ENCODE data around the gene SAMD14. TPM values are rescaled to one million over a fixed set of nuclear protein-coding genes. Genes with fewer than 3 reads are reported as not detected.

SAMD14 gene
- total and polyA plus RNA-seq, 7 donors: 0.55 to 2.7 (median 1.0) TPM

DNA sequence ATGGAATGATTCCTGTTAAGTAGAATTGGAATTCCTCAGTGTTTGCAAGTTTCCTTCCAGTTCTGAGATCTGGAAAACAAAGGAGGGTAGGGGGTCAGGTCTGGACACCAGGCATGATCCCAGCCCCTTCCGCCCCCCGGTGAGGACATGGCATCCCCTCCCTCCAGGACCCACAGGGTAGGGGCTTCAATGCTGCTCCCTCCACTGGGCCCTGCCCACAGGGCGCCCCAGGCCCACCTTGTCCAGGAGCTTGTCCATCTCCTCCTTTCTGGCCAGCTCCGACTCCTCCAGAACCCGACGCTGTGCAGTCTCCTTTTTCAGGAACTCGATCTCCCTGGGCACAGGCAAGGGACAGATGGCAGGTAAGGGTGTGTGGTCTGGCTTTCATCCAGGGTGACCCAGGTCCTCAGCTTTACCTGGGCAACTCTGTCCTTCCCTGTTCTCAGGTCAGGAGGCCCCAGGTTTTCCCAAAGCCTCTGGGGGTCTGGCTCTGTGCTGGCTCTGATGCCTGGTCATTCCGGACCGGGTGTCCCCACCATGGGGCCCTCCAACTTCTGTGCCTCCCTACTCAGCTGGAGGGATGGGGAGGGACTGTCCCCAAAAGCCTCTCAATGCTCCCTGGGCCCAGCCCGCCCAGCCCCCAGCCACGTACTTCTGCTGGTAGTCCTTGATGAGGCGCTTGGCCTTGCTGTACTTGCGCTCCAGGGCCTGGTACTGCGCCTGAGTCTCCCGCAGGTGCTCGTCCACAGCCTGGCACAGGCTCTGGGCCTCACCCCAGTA is 5.5 kb upstream of the SAMD14 start:
- WGBS, 3 donors: 67 to 71% (median 71%) methylated on average over 13 to 16 of the region's 16 CpGs
- intact Hi-C loops (cut with DNase I): loop anchor here in 1 of 2 donors (5.0 kb wide), 1 partner anchor 42 kb away; no protein-coding TSS in a partner anchor
- Histone ChIP-seq H3K4me1 (peaks cover 34% of the 10 kb centered on the region), H3K36me3 (ENCODE audit: insufficient read depth in 1 of 2, low read depth in 1 of 2) (peaks cover 8 to 61% of the 10 kb centered on the region in 2 donors), H3K27me3 (ENCODE audit: insufficient read depth in 3 of 3, low read length in 2 of 3) (no peaks in the 10 kb centered on the region), H3K9me3 (no peaks in the 10 kb centered on the region), H3K4me3 (no peak overlapping the region), H3K27ac (no peak overlapping the region)
- DNase-seq: no peak
- TF ChIP-seq, protein P1, sequence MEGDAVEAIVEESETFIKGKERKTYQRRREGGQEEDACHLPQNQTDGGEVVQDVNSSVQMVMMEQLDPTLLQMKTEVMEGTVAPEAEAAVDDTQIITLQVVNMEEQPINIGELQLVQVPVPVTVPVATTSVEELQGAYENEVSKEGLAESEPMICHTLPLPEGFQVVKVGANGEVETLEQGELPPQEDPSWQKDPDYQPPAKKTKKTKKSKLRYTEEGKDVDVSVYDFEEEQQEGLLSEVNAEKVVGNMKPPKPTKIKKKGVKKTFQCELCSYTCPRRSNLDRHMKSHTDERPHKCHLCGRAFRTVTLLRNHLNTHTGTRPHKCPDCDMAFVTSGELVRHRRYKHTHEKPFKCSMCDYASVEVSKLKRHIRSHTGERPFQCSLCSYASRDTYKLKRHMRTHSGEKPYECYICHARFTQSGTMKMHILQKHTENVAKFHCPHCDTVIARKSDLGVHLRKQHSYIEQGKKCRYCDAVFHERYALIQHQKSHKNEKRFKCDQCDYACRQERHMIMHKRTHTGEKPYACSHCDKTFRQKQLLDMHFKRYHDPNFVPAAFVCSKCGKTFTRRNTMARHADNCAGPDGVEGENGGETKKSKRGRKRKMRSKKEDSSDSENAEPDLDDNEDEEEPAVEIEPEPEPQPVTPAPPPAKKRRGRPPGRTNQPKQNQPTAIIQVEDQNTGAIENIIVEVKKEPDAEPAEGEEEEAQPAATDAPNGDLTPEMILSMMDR (IDR thresholded peaks at IDR 0.05): no peak
- ATAC-seq: no peak

DNA sequence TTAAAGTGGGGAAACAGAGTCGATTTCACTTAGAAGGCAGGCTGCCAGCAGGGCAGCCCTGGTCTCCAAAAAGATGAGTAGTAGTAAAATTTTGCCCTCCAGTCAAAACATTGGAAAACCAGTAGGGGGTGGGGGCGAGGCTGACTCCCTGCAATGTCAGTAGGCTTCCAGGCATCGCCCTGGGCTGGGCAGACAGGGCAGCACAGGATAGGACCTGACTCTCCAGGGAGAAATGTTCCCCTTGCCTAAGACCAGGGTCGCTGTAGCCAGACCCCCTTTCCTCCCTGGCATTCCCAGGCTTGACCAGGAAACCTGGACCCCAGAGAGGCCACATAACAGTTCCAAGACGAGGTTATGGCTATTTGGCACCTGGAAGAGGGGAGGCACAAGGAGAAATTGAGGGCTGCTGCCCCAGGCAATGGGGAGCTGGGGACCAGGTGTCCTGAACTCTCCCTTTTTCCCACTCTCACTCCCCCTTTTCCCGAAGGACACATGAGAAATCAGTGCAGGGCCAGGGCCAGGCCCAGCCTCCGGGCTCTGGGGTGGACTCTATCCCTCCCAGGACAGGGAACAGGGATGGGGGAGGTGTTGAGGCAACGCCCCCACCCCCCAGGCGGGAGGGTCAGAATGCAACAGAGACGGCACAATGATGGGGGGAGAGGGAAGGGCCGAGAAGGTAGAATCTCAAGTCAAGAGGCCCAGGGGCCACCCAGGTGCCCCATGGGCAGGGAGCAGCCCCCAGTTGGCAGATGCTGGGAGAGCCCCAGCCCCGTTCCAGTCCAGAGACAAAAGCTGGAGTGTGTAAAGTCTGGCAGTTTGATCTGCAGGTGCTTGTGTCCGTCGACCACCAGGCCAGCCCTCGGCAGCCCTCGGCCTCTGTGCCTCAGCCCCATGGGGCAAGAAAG is 4.5 kb upstream of the SAMD14 start:
- peaks cover 8 to 52% of the 10 kb centered on the region in 2 donors for H3K36me3 ChIP-seq (ENCODE audit: insufficient read depth in 1 of 2, low read depth in 1 of 2)
- intact Hi-C loops (cut with DNase I): loop anchor here (5.0 kb wide), 2 partner anchors 33 to 43 kb away; partner anchors contain the start of gene SGCA (in 2 of the 2)
- H3K4me3 ChIP-seq: no peak overlapping the region
- H3K27me3 ChIP-seq (ENCODE audit: insufficient read depth in 3 of 3, low read length in 2 of 3): no peaks in the 10 kb centered on the region
- H3K4me1 ChIP-seq: peaks cover 34% of the 10 kb centered on the region
- TF ChIP-seq, protein P1 (IDR thresholded peaks at IDR 0.05): no peak
- DNase-seq (no peak), ATAC-seq (no peak)
- H3K27ac ChIP-seq: peak overlapping the region; percentile 82
- 54 to 64% (median 59%) methylated on average over 16 of the region's 16 CpGs for WGBS, 3 donors
- H3K9me3 ChIP-seq: no peaks in the 10 kb centered on the region

- peak in 2 of 4 donors; percentile 24 to 34 for ATAC-seq
- WGBS, 3 donors: 16 to 48% (median 21%) methylated on average over 16 of the region's 16 CpGs
Observed at GRCh38 chr17:50133769-50134099, 3.8 kb upstream of the SAMD14 start.

DNA sequence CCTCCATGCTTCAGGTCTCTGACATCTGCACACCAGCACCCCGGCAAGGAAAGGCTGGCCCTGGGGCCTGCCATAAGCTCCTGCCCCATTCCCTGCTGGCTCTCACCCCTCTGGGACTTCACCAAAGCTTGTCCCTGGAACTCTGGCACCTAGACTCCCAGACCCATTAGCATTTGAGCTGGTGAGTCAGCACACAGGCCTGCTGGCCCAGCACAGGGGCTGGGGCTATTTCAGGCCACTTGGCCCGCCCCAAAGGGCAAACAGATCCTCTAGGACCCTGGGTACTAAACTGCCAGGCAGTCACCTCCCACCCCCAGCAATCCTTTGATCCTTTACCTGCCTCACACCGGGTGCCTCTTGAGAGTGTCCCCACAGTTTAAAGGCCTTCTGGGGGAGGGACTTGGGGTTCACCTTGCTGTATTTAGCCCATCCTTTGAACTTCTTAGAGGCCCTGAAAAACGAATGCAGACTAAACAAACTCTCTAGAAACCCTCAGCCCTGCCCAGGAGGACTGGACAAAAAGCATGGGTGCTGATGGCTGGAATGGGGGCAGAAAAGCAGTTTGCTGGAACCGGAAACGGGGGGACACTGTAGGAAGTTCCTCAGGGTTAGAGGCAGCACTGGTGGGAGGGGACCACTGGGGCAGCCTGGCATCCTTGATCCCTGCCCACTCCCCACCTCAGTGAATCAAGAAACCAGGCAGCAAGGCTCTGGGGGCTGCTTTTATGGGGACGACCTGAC is 3.2 kb upstream of the SAMD14 start:
- peak; percentile 66 to 89 for DNase-seq
- peak; percentile 85 to 91 (median 89) for ATAC-seq
- H3K4me1 ChIP-seq: peaks cover 34% of the 10 kb centered on the region
- TF ChIP-seq, protein P1 (IDR thresholded peaks at IDR 0.05): no peak
- H3K27me3 ChIP-seq (ENCODE audit: insufficient read depth in 3 of 3, low read length in 2 of 3): no peaks in the 10 kb centered on the region
- no peak overlapping the region for H3K4me3 ChIP-seq
- 24 to 39% (median 27%) methylated on average over 7 of the region's 7 CpGs for WGBS, 3 donors
- H3K36me3 ChIP-seq (ENCODE audit: insufficient read depth in 1 of 2, low read depth in 1 of 2): peaks cover 4 to 39% of the 10 kb centered on the region in 2 donors
- intact Hi-C loops (cut with DNase I): loop anchor here (5.0 kb wide), 1 partner anchor 34 kb away; the partner anchor contains the start of gene SGCA (in 2 of the 2)
- H3K9me3 ChIP-seq: no peaks in the 10 kb centered on the region
- peak overlapping the region; percentile 82 for H3K27ac ChIP-seq

More at GRCh38 chr17:50133769-50134099, 3.8 kb upstream of the SAMD14 start:
- TF ChIP-seq, protein P1 (IDR thresholded peaks at IDR 0.05): no peak
- no peaks in the 10 kb centered on the region for H3K27me3 ChIP-seq (ENCODE audit: insufficient read depth in 3 of 3, low read length in 2 of 3)
- intact Hi-C loops (cut with DNase I): loop anchor here (5.0 kb wide), 1 partner anchor 34 kb away; the partner anchor contains the start of gene SGCA (in 2 of the 2)
- peak overlapping the region; percentile 82 for H3K27ac ChIP-seq
- H3K36me3 ChIP-seq (ENCODE audit: insufficient read depth in 1 of 2, low read depth in 1 of 2): peaks cover 6 to 44% of the 10 kb centered on the region in 2 donors
- no peaks in the 10 kb centered on the region for H3K9me3 ChIP-seq
- peak in 1 of 2 donors; percentile 60 for DNase-seq
- peaks cover 34% of the 10 kb centered on the region for H3K4me1 ChIP-seq
- H3K4me3 ChIP-seq: no peak overlapping the region

All from psoas muscle (tissue), 8 donors.